Measurements from ENCODE around the gene MYRFL. TPM values are rescaled to one million over a fixed set of nuclear protein-coding genes. Genes with fewer than 3 reads are reported as not detected.

Gene MYRFL
- total RNA-seq, 1 donor from 2014 or later: not detected

- TF ChIP-seq CTCF (IDR thresholded peaks at IDR 0.05): no peak
- no peaks in the 10 kb centered on the region for H3K9me3 Mint-ChIP-seq
- POLR2A ChIA-PET: no interaction called here
These were observed 10.1 kb downstream of the MYRFL start for GRCh38 chr12:69835081-69835480.

GRCh38 chr12:69836015-69836414, 11.0 kb downstream of the MYRFL start:
- intact Hi-C loops (cut with micrococcal nuclease): no loop called here
- no peak overlapping the region for H3K4me3 Mint-ChIP-seq
- H3K4me1 Mint-ChIP-seq: no peaks in the 10 kb centered on the region
- no peak overlapping the region for H3K27ac Mint-ChIP-seq
- POLR2A ChIA-PET: no interaction called here
- no peaks in the 10 kb centered on the region for H3K9me3 Mint-ChIP-seq
- H3K36me3 Mint-ChIP-seq (ENCODE audit: low read depth): no peaks in the 10 kb centered on the region
- ATAC-seq (ENCODE audit: low read depth): no peak
- peaks cover 10% of the 10 kb centered on the region for H3K27me3 Mint-ChIP-seq
- TF ChIP-seq CTCF (IDR thresholded peaks at IDR 0.05): no peak
- no peak for DNase-seq
- CTCF ChIA-PET: no interaction called here

More at GRCh38 chr12:69835081-69835480, 10.1 kb downstream of the MYRFL start:
- Mint-ChIP-seq H3K27me3 (peaks cover 10% of the 10 kb centered on the region), H3K4me3 (no peak overlapping the region), H3K4me1 (no peaks in the 10 kb centered on the region), H3K27ac (no peak overlapping the region), H3K36me3 (ENCODE audit: low read depth) (no peaks in the 10 kb centered on the region)
- intact Hi-C loops (cut with micrococcal nuclease): no loop called here
- ATAC-seq (ENCODE audit: low read depth): no peak
- CTCF ChIA-PET: no interaction called here
- no peak for DNase-seq

- H3K9me3 Mint-ChIP-seq: no peaks in the 10 kb centered on the region
- POLR2A ChIA-PET: no interaction called here
- intact Hi-C loops (cut with micrococcal nuclease): no loop called here
- ATAC-seq (ENCODE audit: low read depth) (no peak), DNase-seq (no peak)
- H3K36me3 Mint-ChIP-seq (ENCODE audit: low read depth): no peaks in the 10 kb centered on the region
- H3K27me3 Mint-ChIP-seq: peaks cover 16% of the 10 kb centered on the region
- CTCF ChIA-PET: no interaction called here
- no peak overlapping the region for H3K4me3 Mint-ChIP-seq
- H3K27ac Mint-ChIP-seq: no peak overlapping the region
- H3K4me1 Mint-ChIP-seq: no peaks in the 10 kb centered on the region
- no peak for TF ChIP-seq CTCF (IDR thresholded peaks at IDR 0.05)
These were observed 12.2 kb downstream of the MYRFL start for GRCh38 chr12:69837191-69837590.

- Mint-ChIP-seq H3K4me1 (no peaks in the 10 kb centered on the region), H3K36me3 (ENCODE audit: low read depth) (no peaks in the 10 kb centered on the region), H3K27me3 (peaks cover 12% of the 10 kb centered on the region), H3K9me3 (no peaks in the 10 kb centered on the region), H3K4me3 (no peak overlapping the region), H3K27ac (no peak overlapping the region)
- intact Hi-C loops (cut with micrococcal nuclease): no loop called here
- ChIA-PET POLR2A (no interaction called here), CTCF (no interaction called here)
- DNase-seq: no peak
- ATAC-seq (ENCODE audit: low read depth): no peak
- TF ChIP-seq CTCF (IDR thresholded peaks at IDR 0.05): no peak
These were observed 12.8 kb downstream of the MYRFL start for GRCh38 chr12:69837657-69838415.

GRCh38 chr12:69840727-69841126, 15.7 kb downstream of the MYRFL start:
- H3K27ac Mint-ChIP-seq: no peak overlapping the region
- ChIA-PET CTCF (no interaction called here), POLR2A (no interaction called here)
- H3K9me3 Mint-ChIP-seq: no peaks in the 10 kb centered on the region
- ATAC-seq (ENCODE audit: low read depth) (no peak), DNase-seq (no peak)
- intact Hi-C loops (cut with micrococcal nuclease): no loop called here
- no peaks in the 10 kb centered on the region for H3K36me3 Mint-ChIP-seq (ENCODE audit: low read depth)
- TF ChIP-seq CTCF (IDR thresholded peaks at IDR 0.05): no peak
- H3K27me3 Mint-ChIP-seq: peaks cover 8% of the 10 kb centered on the region
- H3K4me3 Mint-ChIP-seq: no peak overlapping the region
- no peaks in the 10 kb centered on the region for H3K4me1 Mint-ChIP-seq
